CMK (cell line): ENCODE results near the gene SFT2D1.
A peak's percentile ranks its signal among the peaks of the same experiment; 100 is the strongest.
"Not testable (repeated sequence)": the region's sequence is repeated elsewhere in the genome, so short reads cannot be mapped to it uniquely, and the experiment has no call there.

Experiments used
- DNase-seq: peaks from one replicate; pipeline ENCODE4 v3.0.0-alpha.2; 2010; ENCODE audit warnings: low read depth

SFT2D1 gene

DNA sequence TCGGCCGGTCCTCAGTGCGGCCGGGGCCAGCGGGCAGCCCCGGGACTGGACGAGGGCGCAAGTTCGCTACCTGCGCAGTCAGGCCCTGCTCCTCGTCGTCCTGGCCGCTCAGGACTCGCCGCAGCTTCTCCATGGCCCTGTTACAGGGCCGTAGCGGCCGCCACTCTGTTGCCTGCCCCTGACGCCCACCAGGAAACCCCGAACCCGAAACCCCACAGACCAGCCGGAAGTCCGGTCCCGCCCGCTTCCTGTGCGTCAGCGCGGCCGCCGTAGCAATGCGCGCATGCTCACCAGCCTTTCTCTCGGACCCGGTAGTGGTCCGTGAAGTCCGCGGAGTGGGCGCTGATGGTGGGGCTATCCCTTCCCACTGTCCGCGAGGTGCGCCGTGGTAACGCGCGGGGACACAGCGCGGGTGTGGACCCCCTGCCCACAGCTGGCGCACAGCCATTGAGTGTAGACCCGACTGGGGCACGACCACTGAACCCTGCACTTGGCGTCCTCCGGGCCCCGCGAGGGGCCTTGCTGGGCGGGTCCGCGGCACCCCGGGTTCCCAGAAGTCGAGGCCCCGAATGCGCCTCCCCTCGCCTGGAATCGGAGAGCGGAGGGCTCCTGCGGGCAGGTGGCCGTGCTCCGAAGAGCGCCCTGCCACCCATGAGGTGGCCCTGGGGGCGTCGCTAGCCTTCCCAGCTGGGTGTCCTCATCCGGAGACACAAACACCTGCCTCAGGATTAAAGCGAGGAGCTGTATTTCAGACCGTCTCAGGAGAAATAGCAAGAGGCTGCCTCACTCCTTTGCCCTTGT lies at the start of gene SFT2D1:
Gene SFT2D1 (minus strand): TSS at position 197 of the 801 bp plus-strand sequence. CDS start 64 bp downstream, at position 133.
- peak; percentile 76 for DNase-seq

DNA sequence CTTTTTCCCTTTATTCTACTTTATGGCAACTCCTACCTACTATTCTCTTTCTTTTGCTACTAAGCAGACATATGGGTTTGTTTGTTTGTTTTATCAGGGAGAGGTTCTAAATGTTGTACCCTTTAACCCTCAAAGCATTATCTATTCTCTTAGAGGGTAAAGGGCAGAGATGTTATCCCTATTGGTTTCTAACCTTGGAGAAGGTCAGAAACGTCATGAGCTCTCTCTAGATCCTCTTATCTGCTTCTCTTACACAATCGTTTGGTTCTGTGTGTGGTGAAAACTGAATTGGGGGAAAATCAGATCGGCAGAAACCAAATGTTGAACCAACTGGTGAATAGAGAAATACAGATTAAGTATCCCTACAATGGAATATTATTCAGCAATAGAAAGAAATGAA lies 46.8 kb upstream of the SFT2D1 start:
- DNase-seq: no peak

DNA sequence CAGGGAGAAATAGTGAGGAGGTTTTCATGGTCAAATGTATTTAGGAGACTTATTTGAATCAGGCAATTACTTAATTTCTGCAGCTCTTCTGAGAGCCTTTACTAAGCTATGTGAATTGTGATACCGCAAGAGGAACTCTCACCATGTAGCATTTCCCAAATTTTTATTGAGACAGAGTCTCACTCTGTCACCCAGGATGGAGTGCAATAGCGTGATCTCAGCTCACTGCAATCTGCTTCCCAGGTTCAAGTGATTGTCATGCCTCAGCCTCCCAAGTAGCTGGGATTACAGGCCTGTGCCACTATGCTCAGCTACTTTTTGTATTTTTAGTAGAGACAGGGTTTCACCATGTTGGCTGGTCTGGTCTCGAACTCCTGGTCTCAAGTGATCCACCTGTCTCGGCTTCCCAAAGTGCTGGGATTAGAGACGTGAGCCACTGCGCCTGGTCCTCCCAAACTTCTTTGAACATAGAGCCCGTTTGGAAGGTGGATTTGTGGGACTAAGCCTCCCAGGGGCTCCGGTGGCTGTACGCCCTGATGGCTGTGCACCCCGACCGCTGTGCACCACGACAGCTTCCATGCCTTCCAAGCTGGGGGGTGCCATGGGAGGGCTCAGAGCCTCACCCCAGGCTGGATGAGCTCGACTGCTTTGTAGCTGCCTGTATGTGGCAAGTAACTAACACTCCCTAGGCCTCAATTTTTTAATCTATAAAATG lies 46.1 kb upstream of the SFT2D1 start:
- no peak for DNase-seq

DNA sequence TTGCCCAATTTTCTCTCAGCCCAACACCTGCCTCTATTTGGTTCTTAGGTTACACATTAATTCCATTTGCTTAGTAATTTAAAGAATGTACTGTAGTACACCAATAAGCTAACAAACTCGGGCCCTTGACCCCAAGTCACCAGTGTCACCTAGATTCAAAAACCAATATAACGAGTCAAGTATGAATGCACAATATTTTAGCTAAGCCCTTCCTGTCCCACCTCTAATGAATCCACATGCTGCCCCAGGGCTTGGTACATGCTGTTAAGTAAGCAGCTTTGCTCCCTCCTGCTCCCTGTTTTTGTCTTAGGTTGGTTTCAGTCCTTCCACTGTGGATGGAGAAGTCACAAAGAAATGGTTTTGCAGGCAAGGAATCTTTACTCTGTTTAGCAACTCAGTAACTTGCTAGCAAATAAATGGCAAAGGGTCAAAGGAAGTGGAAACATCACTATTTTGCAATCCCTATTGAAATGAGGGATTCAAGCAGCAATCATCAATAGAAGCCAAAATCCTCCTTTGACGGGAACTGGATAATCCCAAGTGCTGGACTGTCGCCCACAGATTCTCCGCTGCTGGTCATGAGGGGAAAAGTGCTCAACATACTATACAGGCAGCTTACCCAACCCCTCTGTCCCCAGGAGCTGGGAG lies 45.4 kb upstream of the SFT2D1 start:
- DNase-seq: no peak

DNA sequence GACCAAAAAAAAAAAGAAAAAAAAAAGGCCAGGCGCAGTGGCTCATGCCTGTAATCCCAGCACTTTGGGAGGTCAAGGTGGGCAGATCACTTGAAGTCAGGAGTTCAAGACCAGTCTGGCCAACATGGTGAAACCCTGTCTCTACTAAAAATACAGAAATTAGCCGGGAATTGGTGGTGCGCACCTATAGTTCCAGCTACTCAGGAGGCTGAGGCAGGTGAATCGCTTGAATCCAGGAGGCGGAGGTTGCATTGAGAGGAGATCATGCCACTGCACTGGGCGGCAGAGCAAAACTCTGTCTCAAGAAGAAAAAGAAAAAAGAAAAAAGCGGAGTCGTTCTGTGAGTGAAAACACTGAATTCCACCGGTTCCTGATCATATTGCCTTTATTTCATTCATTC lies 44.8 kb upstream of the SFT2D1 start:
- not testable (repeated sequence) for DNase-seq

DNA sequence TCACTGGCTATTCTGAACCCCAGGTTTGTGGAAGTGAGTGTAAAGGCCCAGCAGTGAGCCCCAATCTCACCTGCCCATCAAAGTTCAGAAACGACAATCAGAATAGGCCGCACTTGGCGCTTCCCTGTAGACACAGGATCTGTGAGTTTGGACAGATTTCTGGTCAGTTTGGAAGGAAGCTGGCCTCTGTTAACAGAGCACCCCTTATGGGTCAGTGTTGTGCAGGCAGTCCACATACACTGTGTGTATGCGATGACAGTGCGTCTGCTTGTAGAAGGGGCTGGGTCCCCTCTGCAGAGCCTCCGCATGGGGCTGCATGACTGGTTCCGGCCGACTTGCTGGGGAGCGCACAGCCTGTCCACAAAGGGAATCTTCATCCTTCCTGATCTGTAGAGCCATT lies 43.8 kb upstream of the SFT2D1 start:
- DNase-seq: no peak

DNA sequence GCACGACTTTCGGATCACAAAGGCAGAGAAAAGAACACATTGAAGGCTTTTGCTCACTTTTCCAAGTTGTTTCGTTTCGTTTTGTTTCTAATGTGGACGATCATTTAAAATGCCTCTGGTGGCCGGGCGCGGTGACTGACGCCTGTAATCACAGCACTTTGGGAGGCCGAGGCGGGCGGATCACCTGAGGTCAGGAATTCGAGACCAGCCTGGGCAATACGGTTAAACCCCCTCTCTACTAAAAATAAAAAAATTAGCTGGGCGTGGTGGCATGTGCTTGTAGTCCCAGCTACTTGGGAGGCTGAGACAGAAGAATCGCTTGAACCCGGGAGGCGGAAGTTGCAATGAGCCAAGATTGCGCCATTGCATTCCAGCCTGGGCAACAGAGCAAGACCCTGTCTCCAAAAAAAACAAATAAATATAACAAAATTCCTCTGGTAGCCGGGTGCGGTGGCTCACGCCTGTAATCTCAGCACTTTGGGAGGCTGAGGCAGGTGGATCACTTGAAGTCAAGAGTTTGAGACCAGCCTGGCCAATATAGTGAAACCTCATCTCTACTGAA lies 41.5 kb upstream of the SFT2D1 start:
- not testable (repeated sequence) for DNase-seq

DNA sequence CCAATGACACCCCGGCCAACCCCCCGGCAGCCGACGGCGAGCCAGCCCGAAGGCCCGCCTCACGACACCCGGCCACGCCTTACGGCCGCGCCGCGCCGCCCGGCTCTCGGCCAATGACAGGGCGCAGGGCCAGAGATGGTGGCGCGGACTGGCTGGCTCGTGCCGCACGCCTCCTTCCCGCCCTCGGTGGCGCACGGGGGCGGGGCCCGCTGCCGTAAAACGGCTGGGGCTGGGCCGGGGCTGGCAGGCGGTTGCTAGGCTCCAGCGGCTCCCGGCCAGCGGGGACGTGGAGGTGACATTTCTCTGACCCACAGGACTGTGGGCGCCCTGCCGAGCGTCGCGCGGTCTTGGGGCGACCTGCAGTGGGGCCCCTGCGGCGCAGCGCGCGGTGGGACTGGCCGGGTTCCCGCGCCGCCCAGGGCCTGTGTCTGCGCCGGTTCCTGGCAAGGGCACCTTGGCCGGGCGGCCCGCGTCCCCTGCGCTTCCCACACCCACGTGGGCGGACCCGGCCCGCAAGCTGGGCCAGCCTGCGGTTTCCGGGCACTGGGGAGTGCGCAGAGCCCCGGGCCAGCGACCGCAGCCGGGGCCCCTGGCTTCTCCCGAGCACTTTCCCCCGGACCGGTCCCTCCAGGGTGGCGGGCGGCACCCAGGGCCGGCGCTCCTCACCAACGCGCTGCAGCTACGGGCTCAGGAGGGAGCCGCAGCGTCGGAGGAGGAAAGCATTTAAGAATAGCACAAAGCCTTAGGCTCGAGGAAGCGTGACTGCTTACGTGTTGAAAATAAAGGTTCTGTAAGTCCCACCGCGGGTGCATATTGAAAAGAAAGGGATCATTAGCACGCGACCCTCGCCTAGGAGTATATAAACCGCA lies 40.8 kb upstream of the SFT2D1 start, which contains the start of gene MPC1:
Gene MPC1 (minus strand): TSS at position 8 of the 869 bp plus-strand sequence. CDS start 64 bp downstream, outside the sequence.
- DNase-seq: peak; percentile 80

DNA sequence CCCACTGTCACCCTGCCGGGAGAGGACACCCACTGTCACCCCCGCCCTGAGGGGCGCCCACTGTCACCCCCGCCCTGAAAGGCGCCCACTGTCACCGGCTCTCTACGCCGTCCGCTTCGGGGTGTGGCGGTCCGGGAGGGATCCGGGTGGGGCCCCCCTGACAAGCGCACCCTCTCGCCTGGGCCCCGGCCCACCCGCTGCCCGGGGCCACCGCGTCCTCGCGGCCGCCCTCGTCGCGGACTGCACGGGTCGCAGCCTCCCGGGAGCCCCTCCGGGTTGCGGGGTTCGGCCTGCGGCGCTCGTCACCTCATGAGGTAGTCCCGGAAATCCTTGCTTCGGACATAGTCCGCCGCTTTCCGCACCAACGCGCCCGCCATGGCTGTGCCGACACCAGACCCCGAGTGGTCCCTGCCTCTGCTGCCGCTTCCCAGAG lies 40.2 kb upstream of the SFT2D1 start:
- DNase-seq: no peak

DNA sequence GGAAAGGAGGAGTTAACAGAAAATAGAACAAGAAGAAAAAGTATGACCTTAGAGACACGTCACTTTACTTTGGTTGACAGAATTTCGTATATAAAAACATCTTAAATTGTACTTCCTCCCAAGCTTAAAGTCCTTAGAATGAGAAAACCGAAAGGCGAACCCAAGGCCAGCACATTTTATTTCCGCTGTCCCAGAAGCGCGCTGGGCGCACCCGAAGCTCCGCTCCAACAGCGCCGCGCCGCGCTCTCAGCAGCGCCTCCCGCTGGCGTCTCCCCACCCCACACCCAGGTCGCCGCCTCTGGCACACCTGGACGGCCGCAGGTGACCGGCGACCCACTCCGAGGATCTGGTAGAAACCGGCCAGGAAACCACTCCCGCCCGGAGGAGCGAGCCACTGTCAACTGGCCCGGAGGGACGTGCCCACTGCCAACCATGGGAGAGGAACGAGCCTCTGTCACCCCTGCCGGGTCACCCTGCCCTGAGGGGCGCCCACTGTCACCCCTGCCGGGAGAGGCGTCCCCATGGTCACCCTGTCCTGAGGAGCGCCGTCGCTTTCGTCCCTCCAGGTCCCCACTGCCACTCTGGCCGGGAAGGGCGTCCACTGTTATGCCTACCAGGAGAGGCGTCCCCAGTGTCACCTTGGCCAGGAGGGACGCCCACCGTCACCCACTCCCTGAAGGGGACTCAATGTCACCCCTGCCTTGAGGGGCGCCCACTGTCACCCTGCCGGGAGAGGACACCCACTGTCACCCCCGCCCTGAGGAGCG lies 39.6 kb upstream of the SFT2D1 start:
- no peak for DNase-seq

DNA sequence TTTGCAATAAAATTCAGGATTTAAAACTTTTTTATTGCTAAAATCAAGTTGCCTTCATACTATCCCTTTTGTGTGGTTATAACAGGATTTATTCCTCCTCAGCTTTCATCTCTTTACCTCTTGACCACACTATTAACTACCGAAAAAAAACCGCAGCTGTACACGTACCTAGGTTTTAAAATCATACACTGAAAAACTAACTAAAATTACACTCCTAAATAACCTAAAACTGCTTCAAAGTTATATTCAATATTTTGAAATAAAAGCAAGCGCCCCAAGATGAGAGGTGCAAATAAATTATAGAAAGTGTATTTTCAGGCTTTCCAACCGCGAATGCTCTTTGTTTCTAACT lies 39.0 kb upstream of the SFT2D1 start:
- no peak for DNase-seq

DNA sequence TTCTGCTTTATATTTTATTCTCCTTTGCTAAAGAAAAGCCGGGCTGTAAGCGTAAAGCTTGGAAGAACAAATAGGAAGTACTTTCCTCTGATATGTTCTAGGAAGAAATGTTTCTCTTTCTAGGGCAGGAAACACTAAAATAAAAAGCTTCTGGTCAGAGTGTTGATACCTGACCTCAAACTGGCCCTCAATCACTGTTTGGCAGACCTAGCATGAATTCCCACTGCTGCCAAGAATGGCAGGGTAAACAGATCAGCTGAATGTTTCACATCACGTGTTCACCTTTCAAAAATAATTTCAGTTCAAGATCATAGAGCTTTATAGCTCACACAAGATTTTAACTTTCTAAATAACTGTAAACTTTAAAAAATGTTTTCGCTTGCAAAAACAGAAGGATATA lies 37.5 kb upstream of the SFT2D1 start:
- DNase-seq: no peak

DNA sequence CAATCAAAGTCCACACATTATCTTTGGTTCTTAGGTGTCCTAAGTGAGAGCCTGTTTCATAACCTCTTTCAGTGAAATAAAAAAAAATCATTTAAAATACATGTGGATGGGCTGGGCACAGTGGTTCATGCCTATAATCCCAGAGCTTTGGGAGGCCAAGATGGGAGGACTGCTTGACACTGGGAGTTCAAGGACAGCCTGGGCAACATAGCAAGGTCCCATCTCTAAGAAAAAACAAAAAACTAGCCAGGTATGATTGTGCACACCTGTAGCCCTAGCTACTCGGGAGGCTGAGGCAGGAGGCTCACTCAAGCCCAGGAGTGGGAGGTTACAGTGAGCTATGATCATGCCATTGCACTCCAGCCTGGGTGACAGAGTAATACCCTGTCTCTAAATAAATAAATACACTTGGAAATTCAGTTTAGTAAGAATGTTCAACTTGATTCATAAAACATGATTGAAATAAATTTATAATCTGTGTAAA lies 36.8 kb upstream of the SFT2D1 start:
- DNase-seq: no peak

DNA sequence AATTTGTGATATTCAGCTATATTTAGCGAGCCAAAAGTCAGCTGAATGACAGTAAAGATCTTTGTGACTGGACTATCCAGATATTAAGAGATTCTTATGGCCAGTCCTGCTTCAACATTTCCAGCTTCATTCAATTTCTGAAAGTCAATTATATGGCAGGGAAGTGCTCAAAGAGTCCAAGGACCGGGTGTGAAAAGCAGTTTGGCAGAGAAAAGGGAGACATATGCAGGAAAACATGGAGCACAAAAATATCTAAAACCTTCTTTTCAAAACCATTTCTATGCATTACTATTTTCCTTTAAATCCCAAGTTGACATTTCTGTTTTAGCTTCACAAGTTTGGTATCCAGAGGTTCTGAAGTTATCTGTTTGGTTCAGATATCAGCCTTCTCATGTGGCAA lies 35.4 kb upstream of the SFT2D1 start:
- no peak for DNase-seq

DNA sequence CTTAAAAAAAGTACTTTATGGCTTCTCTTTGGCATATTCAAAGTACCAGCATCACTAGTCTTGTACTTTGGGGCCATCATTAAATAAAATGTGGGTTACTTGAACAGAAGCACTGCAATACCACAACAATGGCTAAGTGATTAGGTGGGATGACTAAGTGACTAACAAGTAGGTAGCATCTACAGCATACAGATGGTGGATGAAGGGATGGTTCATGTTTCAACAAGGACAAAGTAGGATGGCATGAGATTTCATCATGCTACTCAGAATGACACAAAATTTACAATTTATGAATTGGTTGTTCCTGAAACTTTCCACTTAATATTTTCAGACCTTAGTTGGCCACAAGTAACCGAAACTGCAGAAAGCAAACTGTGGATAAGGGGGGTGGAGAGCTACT lies 32.7 kb upstream of the SFT2D1 start:
- no peak for DNase-seq

DNA sequence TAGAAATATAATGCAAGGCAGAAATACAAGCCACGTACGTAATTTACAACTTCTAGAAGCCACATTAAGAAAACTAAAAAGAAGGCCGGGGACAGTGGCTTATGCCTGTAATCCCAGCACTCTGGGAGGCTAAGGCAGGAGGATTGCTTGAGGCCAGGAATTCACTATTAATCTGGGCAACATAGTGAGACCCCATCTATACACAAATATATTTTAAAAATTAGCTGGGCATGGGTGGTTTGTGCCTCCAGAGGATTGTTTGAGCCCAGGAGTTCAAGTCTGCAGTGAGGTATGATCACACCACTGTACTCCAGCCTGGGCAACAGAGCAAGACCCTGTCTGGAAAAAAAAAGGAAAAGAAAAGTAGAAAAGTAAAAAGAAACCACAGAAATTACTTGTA lies 28.1 kb upstream of the SFT2D1 start:
- no peak for DNase-seq

DNA sequence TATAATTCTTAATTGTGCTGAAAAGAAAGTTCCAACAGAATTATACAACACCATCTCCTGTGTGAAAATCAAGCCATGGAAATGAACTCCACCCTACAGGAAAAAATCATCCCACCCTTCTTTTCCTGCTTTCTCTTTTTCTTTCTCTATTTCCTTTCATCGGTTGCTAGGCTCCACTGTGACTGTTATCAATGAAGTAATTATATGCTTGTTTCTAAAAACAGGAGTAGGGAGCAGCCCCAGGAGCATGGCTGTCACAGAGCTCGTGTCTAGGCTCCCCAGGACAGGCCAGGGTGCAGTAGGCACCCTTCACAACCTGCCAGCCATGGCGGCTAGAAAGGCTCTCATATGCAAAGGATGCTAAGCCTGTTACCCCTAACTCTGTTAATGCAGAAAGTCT lies 27.4 kb upstream of the SFT2D1 start:
- DNase-seq: no peak

DNA sequence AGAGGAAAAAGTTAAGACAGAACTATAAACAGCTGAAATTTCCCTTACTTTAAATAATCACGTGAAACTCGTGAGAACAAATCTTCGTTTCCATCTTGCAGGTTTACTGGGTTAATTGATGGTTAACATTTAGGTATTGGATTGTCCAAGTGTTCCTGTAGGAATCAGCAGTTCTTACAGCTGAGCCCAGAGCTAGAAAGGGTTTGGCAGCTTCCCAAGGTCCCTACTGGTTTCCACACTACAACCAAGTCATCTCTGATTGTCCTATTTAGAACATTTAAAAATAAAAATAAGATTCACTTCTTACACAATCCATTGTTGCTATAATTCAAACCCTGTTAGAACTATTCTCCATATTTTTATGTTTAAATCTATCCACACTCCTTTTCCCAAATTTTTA lies 24.6 kb upstream of the SFT2D1 start:
- no peak for DNase-seq

DNA sequence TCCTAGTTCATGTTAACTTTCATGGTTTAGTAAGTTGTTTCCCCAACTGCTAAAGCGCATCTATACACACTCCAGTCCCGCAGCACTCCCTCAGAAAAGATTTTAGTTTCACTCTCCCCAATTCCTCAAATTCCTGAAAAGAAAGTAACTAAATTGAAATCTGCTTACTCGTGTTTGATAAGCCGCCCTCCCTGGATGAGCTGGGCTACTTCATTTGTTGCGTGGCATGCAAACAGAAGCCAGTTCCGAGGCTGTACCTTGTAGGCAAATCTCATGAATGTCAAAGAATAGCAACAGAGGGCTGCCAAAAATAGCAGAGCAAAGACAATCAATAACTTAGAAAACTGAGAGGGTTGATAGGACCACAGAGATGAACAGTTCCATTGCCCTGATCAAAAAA lies 23.5 kb upstream of the SFT2D1 start:
- no peak for DNase-seq

DNA sequence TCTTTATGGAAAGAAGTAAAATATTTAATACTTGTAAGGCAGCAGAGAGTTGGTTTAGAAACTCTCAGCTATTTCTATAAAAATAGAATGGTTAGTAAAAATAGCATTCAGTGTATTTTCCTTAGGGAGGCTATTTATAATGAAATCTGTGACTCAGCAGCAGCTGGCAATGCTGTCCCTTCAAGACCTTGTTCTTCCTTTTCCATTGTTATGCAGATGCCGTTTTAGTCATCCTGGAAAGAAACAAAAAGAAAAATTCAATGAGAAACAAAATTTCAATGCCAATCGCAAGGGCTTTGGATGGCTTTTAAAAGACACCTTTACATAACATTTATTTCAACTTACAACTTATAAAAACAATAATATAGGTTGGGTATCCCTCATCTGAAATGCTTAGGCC lies 22.9 kb upstream of the SFT2D1 start:
- no peak for DNase-seq

DNA sequence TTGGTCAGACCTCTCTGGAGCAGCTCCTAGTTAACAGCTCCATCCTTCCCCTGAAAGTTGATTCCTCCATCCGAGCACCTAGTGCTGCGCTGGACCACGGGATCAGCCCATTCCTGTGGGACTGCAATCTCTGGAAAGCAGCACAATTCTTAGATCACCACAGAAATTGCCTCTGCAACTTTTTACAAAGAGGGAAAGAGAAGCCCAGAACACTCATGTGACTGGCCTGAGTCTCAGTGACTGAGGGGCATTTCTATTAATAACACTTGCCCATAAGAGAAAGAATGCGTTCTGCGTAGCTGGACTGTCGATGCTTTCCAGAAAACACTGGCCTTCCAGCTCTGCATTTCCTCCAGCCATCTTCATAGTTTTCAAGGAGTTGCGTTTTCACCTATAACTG lies 22.1 kb upstream of the SFT2D1 start:
- no peak for DNase-seq
